ENCODE data around the gene KRTAP5-9. TPM values are rescaled to one million over a fixed set of nuclear protein-coding genes. Genes with fewer than 3 reads are reported as not detected.

KRTAP5-9 gene
- polyA plus RNA-seq, 1 donor (not counting 4 experiments of a cell fraction or from before 2014, with no cell fraction given) = 0.05 TPM

GRCh38 chr11:71505001-71505400 is 43.2 kb upstream of the KRTAP5-9 start:
- TF ChIP-seq CTCF (optimal IDR thresholded peaks at IDR 0.05 in 1 of 3, IDR thresholded peaks at IDR 0.05 in 1 of 3, conservative IDR thresholded peaks at IDR 0.05 in 1 of 3; ENCODE audit: extremely low read depth in 1 of 3, insufficient read depth in 2 of 3, low read length in 3 of 3) (no peak), EZH2 (IDR thresholded peaks at IDR 0.05; ENCODE audit: low read length) (no peak)
- Histone ChIP-seq H3K9me3 (ENCODE audit: control insufficient read depth, low read depth, low read length) (no peaks in the 10 kb centered on the region), H3K79me2 (ENCODE audit: control insufficient read depth, insufficient read depth, low read length) (no peaks in the 10 kb centered on the region), H3K4me3 (ENCODE audit: control insufficient read depth in 2 of 3, extremely low read depth in 1 of 3, insufficient read depth in 2 of 3, low read depth in 1 of 3, low read length in 3 of 3) (no peak overlapping the region), H3K4me2 (ENCODE audit: control insufficient read depth, extremely low read depth, insufficient read depth, low read depth, low read length) (no peak overlapping the region), H3K27ac (ENCODE audit: control insufficient read depth, insufficient read depth, low read length) (no peak overlapping the region), H4K20me1 (ENCODE audit: control insufficient read depth, extremely low read depth, insufficient read depth, low read length) (no peaks in the 10 kb centered on the region), H3K27me3 (ENCODE audit: control insufficient read depth, extremely low read depth, insufficient read depth, low read length) (no peaks in the 10 kb centered on the region), H2AFZ (ENCODE audit: control insufficient read depth, low read length) (no peak overlapping the region), H3K9ac (ENCODE audit: control insufficient read depth, extremely low read depth, insufficient read depth, low read length) (no peak overlapping the region), H3K36me3 (ENCODE audit: control insufficient read depth in 2 of 2, extremely low read depth in 1 of 2, insufficient read depth in 2 of 2, low read length in 2 of 2) (peaks cover 0 to 16% of the 10 kb centered on the region in 2 experiments), H3K9me1 (ENCODE audit: control insufficient read depth, extremely low read depth, insufficient read depth, low read length) (no peaks in the 10 kb centered on the region), H3K4me1 (ENCODE audit: control insufficient read depth, extremely low read depth, insufficient read depth, low read length) (no peaks in the 10 kb centered on the region)
- dilution Hi-C loops (cut with MboI; ENCODE audit: extremely low pct_ligation_motif_present, low sequenced_read_pairs) = no loop called here
- FAIRE-seq (no peak), DNase-seq (ENCODE audit: low read depth, low spot score) (no peak)

- no peaks in the 10 kb centered on the region for H3K9me3 ChIP-seq (ENCODE audit: control insufficient read depth, low read depth, low read length)
- DNase-seq (ENCODE audit: low read depth, low spot score) (no peak), FAIRE-seq (no peak)
- no peak overlapping the region for H3K4me3 ChIP-seq (ENCODE audit: control insufficient read depth in 2 of 3, extremely low read depth in 1 of 3, insufficient read depth in 2 of 3, low read depth in 1 of 3, low read length in 3 of 3)
- no peak overlapping the region for H3K9ac ChIP-seq (ENCODE audit: control insufficient read depth, extremely low read depth, insufficient read depth, low read length)
- no peak overlapping the region for H2AFZ ChIP-seq (ENCODE audit: control insufficient read depth, low read length)
- H3K27ac ChIP-seq (ENCODE audit: control insufficient read depth, insufficient read depth, low read length) = no peak overlapping the region
- dilution Hi-C loops (cut with MboI; ENCODE audit: extremely low pct_ligation_motif_present, low sequenced_read_pairs) = no loop called here
- no peaks in the 10 kb centered on the region for H3K4me1 ChIP-seq (ENCODE audit: control insufficient read depth, extremely low read depth, insufficient read depth, low read length)
- no peaks in the 10 kb centered on the region for H4K20me1 ChIP-seq (ENCODE audit: control insufficient read depth, extremely low read depth, insufficient read depth, low read length)
- no peaks in the 10 kb centered on the region for H3K27me3 ChIP-seq (ENCODE audit: control insufficient read depth, extremely low read depth, insufficient read depth, low read length)
- no peak for TF ChIP-seq EZH2 (IDR thresholded peaks at IDR 0.05; ENCODE audit: low read length)
- no peak for TF ChIP-seq CTCF (optimal IDR thresholded peaks at IDR 0.05 in 1 of 3, IDR thresholded peaks at IDR 0.05 in 1 of 3, conservative IDR thresholded peaks at IDR 0.05 in 1 of 3; ENCODE audit: extremely low read depth in 1 of 3, insufficient read depth in 2 of 3, low read length in 3 of 3)
- H3K9me1 ChIP-seq (ENCODE audit: control insufficient read depth, extremely low read depth, insufficient read depth, low read length) = no peaks in the 10 kb centered on the region
- H3K4me2 ChIP-seq (ENCODE audit: control insufficient read depth, extremely low read depth, insufficient read depth, low read depth, low read length) = no peak overlapping the region
- H3K79me2 ChIP-seq (ENCODE audit: control insufficient read depth, insufficient read depth, low read length) = no peaks in the 10 kb centered on the region
- peaks cover 0 to 13% of the 10 kb centered on the region in 2 experiments for H3K36me3 ChIP-seq (ENCODE audit: control insufficient read depth in 2 of 2, extremely low read depth in 1 of 2, insufficient read depth in 2 of 2, low read length in 2 of 2)
Measured at GRCh38 chr11:71505781-71506180, 42.4 kb upstream of the KRTAP5-9 start.

Measured in keratinocyte (primary cell).